K562 (cell line): Measurements from ENCODE around the gene KIFC3. TPM values are rescaled to one million over a fixed set of nuclear protein-coding genes. Genes with fewer than 3 reads are reported as not detected.
A peak's percentile ranks its signal among the peaks of the same experiment; 100 is the strongest.

Experiments
- ATAC-seq: fragments of 200-7000 bp; cut with Tn5 transposase; 3 replicates; pipeline ENCODE4 v1.9.1; 2020; ENCODE audit warnings: moderate library complexity
- BruUV-seq: library from RNA; stranded (reverse); fragments of 400-500 nt; replicated peaks from 2 replicates; lab custom pipeline; 2021; lab: Mats Ljungman, UMichigan
- CTCF ChIA-PET: fragments of 300-600 bp; formaldehyde crosslinking; extraction: SDS; loops from one replicate; lab custom pipeline; 2021; ENCODE audit warnings: low intra/inter-chr PET ratio; lab: Yijun Ruan, JAX
- POLR2A ChIA-PET: fragments of 300-600, 350-650 bp; sonication (Branson Sonifier 250); formaldehyde crosslinking; extraction: SDS; loops from one replicate; lab custom pipeline; 2021; ENCODE audit warnings: antibody characterized with exemption, inconsistent platforms; lab: Yijun Ruan, JAX
- DNase-seq, 4 experiments: peaks; one replicate each; pipeline versions ENCODE4 v3.0.0 to v3.0.0-alpha.2; 2011 to 2018; ENCODE audit warnings: low spot score in 3 of 4, mixed read lengths in 3 of 4; ENCODE audit errors: extremely low read depth in 1 of 4
- FAIRE-seq: peaks from 2 replicates; lab custom pipeline; 2011; peaks lifted over from hg19 to GRCh38; lab: Jason Lieb, UNC
- H2AFZ ChIP-seq: 2 replicates; pipeline ENCODE4 v1.6.0; 2011; ENCODE audit warnings: low read depth, low read length, control low read depth, inconsistent platforms
- H3K27ac ChIP-seq: fragments of 200-600 bp; 3 replicates; pipeline ENCODE4 v1.8.0; 2011; ENCODE audit warnings: low read depth, mild to moderate bottlenecking, control low read depth, inconsistent platforms, low read length, moderate library complexity, mixed read lengths; ENCODE audit errors: extremely low read depth
- H3K27me3 ChIP-seq, 2 experiments: fragments of 300-600 bp in 1 of 2; 2 replicates in 1 of 2; 3 replicates in 1 of 2; pipeline versions ENCODE4 v1.6.0 to v1.8.0; 2011; ENCODE audit warnings: inconsistent platforms in 2 of 2, low read length in 2 of 2, mild to moderate bottlenecking in 1 of 2, mixed read lengths in 1 of 2, moderate library complexity in 1 of 2; ENCODE audit not compliant: control insufficient read depth in 2 of 2, insufficient read depth in 2 of 2
- H3K36me3 ChIP-seq: fragments of 300-600 bp; 3 replicates; pipeline ENCODE4 v1.8.0; 2011; ENCODE audit warnings: mild to moderate bottlenecking, low read length, inconsistent platforms; ENCODE audit not compliant: control insufficient read depth, insufficient read depth
- H3K4me1 ChIP-seq, 2 experiments: fragments of 200-600 bp in 1 of 2; replicated peaks in 1 of 2; 2 replicates in 1 of 2; 3 replicates in 1 of 2; pipeline versions ENCODE4 v1.5.1 to v1.8.0; 2011; ENCODE audit warnings: inconsistent platforms in 2 of 2, low read length in 2 of 2, mild to moderate bottlenecking in 1 of 2, mixed read lengths in 1 of 2, moderate library complexity in 1 of 2; ENCODE audit not compliant: control insufficient read depth in 2 of 2, insufficient read depth in 2 of 2
- H3K4me2 ChIP-seq: 2 replicates; pipeline ENCODE4 v1.6.1; 2011; ENCODE audit warnings: low read length, control low read depth, inconsistent platforms, mixed read lengths; ENCODE audit not compliant: insufficient read depth
- H3K4me3 ChIP-seq: fragments of 200-600 bp; sonication (generic), shearing (Covaris generic); 2 replicates; pipeline ENCODE4 v1.5.1; 2016; ENCODE audit warnings: control low read depth, inconsistent platforms
- H3K79me2 ChIP-seq: fragments of 200-600 bp; 3 replicates; pipeline ENCODE4 v1.8.0; 2011; ENCODE audit warnings: low read length, inconsistent platforms; ENCODE audit not compliant: control insufficient read depth, insufficient read depth
- H3K9ac ChIP-seq, 2 experiments: 2 replicates each; pipeline versions ENCODE4 v1.6.0 to v1.6.1; 2011; ENCODE audit warnings: low read depth in 2 of 2, low read length in 2 of 2, control low read depth in 1 of 2, inconsistent platforms in 1 of 2, mild to moderate bottlenecking in 1 of 2, mixed read lengths in 1 of 2; ENCODE audit not compliant: insufficient read depth in 1 of 2
- H3K9me1 ChIP-seq: one replicate; pipeline ENCODE4 v1.6.0; 2011; ENCODE audit warnings: inconsistent platforms, mild to moderate bottlenecking, low read length, moderate library complexity; ENCODE audit not compliant: control insufficient read depth, insufficient read depth
- H3K9me3 ChIP-seq: replicated peaks from 2 replicates; pipeline ENCODE4 v1.5.1; 2011; ENCODE audit warnings: low read depth, low read length, inconsistent platforms; ENCODE audit not compliant: control insufficient read depth, insufficient read depth
- H4K20me1 ChIP-seq: replicated peaks from 2 replicates; pipeline ENCODE4 v1.6.1; 2011; ENCODE audit warnings: low read length, inconsistent platforms, mixed read lengths; ENCODE audit not compliant: control insufficient read depth, insufficient read depth
- HDAC6 ChIP-seq: IDR thresholded peaks from 2 replicates; pipeline ENCODE4 v1.6.1; 2012; ENCODE audit warnings: low read depth, mild to moderate bottlenecking, control low read depth, inconsistent platforms, low read length, moderate library complexity
- RBM34 ChIP-seq: fragments of 200-400 bp; formaldehyde crosslinking; IDR thresholded peaks from 2 replicates; pipeline ENCODE4 v1.6.1; 2018; ENCODE audit warnings: low read length, borderline replicate concordance; ENCODE audit not compliant: insufficient read depth
- SMAD3 ChIP-seq: fragments of 450-650 bp; formaldehyde crosslinking; conservative IDR thresholded peaks from 2 replicates; pipeline ENCODE4 v1.4.0; 2020; ENCODE audit warnings: mild to moderate bottlenecking
- ZNF121 ChIP-seq: sonication (generic); formaldehyde crosslinking; conservative IDR thresholded peaks from 2 replicates; pipeline ENCODE4 v1.8.0; 2022; ENCODE audit warnings: missing genetic modification reagents
- ZNF584 ChIP-seq: fragments of 200-800 bp; sonication (Bioruptor generic); IDR thresholded peaks from 2 replicates; pipeline ENCODE4 v1.6.1; 2016; ENCODE audit warnings: low read depth, mild to moderate bottlenecking, missing genetic modification characterization, missing compliant biosample characterization
- WGBS: fragments of 100-300 bp; shearing (Covaris generic); methylation state at CpG from one replicate; pipeline ENCODE4 v1.1.6; 2016; ENCODE audit warnings: low coverage, mixed read lengths; ENCODE audit not compliant: insufficient coverage; ENCODE audit errors: missing lambda C conversion rate; 5-methylcytosine and 5-hydroxymethylcytosine counted together
- in situ Hi-C: fragments of 300-500 bp; cut with MboI; formaldehyde crosslinking; loops from 4 replicates; pipeline ENCODE4 v1.15.0; 2018; ENCODE audit warnings: inconsistent platforms, mixed read lengths
- intact Hi-C: fragments of 100-400 bp; cut with micrococcal nuclease; formaldehyde crosslinking; loops from 2 replicates; pipeline ENCODE4 v1.14.2; 2022
- polyA plus RNA-seq, 8 experiments: library from polyadenylated mRNA; depleted of rRNA in 4 of 8; stranded (reverse) in 5 of 8; unstranded in 3 of 8; fragments of >200 nt; fragmentation: Nextera tagmentation in 2 of 8; fragmentation: Illumina TruSeq in 1 of 8; extraction: Ambion mirVana in 2 of 8; extraction: Trizol in 1 of 8; gene quantifications; 2 replicates each; pipeline versions ENCODE4 v1.2.1 to v1.2.3, GENCODE V29; 2011 to 2014; ENCODE audit warnings: inconsistent platforms in 1 of 8, missing spikeins in 1 of 8
- total RNA-seq, 7 experiments: library from RNA; depleted of rRNA in 6 of 7; stranded (reverse); fragments of >200 nt in 6 of 7; fragmentation: Illumina TruSeq in 2 of 7; extraction: Trizol in 2 of 7; gene quantifications; 2 replicates each; pipeline versions ENCODE4 v1.2.1 to v1.2.3, GENCODE V29; 2011 to 2021; ENCODE audit warnings: low replicate concordance in 1 of 7
- TF ChIP-seq, protein P1 (sequence below): fragments of 450-650 bp; formaldehyde crosslinking; IDR thresholded peaks from 2 replicates; pipeline ENCODE4 v1.4.0; 2020; ENCODE audit warnings: mild to moderate bottlenecking, moderate library complexity
- TF ChIP-seq, protein P2 (sequence below): fragments of 450-650 bp; IDR thresholded peaks from 2 replicates; pipeline ENCODE4 v1.7.0; 2016; ENCODE audit warnings: borderline replicate concordance

The KIFC3 gene
- total and polyA plus RNA-seq, 9 of the 15 experiments (the other 6 are each of a cell fraction or from before 2014, with no cell fraction given), result 0.23 to 105 (median 26.2) TPM

GRCh38 chr16:57844416-57845030 lies 42.2 kb upstream of the KIFC3 start:
- no peak for ATAC-seq
- H4K20me1 ChIP-seq, result no peaks in the 10 kb centered on the region
- H3K4me1 ChIP-seq, result no peaks in the 10 kb centered on the region
- no peaks in the 10 kb centered on the region for H3K9me1 ChIP-seq
- H3K9me3 ChIP-seq, result no peaks in the 10 kb centered on the region
- H3K9ac ChIP-seq, result no peak overlapping the region
- H3K79me2 ChIP-seq, result no peaks in the 10 kb centered on the region
- CTCF ChIA-PET, result no interaction called here
- TF ChIP-seq SMAD3 (CRISPR knock-in tag) (no peak), ZNF584 (0 out of 2 replicates have a peak, but pooled peaks have one; percentile 1)
- TF ChIP-seq, all 486 proteins: peak for 1
- H3K27me3 ChIP-seq, result peaks cover 29 to 59% of the 10 kb centered on the region in 2 experiments; a peak in 4 of 5 replicates
- intact Hi-C loops (no loop called here), in situ Hi-C loops (no loop called here)
- no peak overlapping the region for H3K4me3 ChIP-seq
- H3K4me2 ChIP-seq, result no peak overlapping the region
- H3K27ac ChIP-seq, result no peak overlapping the region
- no peaks in the 10 kb centered on the region for H3K36me3 ChIP-seq
- WGBS, result 3% methylated on average over 9 of the region's 10 CpGs
- no TSS peak for BruUV-seq
- FAIRE-seq (no peak), DNase-seq (no peak)
- POLR2A ChIA-PET, result interaction anchor here (0.9 to 1.1 kb wide), 2 partner anchors 15 to 19 kb away, joined by 3 read pairs; no protein-coding TSS in a partner anchor
- no peak overlapping the region for H2AFZ ChIP-seq

DNA sequence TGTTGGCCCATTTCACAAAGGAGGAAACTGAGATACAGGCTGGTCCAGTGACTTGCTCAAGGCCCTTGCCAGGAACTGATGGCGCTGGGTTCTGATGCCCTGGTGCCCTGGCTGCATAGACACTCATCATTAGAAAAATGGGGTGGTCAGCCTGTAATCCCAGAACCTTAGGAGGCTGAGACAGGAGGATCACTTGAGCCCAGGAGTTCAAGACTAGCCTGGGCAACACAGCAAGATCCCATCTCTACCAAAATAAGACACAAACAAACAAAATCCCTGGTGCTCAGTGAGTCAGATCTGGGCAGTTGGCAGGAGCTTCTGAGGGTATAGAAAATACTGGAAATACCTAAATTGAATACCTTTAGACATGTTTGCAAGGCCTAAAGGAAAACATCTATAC lies 41.1 kb upstream of the KIFC3 start:
- Histone ChIP-seq H3K79me2 (no peaks in the 10 kb centered on the region), H3K9ac (no peak overlapping the region), H2AFZ (no peak overlapping the region), H3K36me3 (no peaks in the 10 kb centered on the region), H3K4me2 (no peak overlapping the region), H3K9me1 (no peaks in the 10 kb centered on the region), H3K4me1 (no peaks in the 10 kb centered on the region), H3K27ac (no peak overlapping the region), H3K9me3 (no peaks in the 10 kb centered on the region; the same call in 1 of the 2 replicates), H3K4me3 (no peak overlapping the region), H4K20me1 (no peaks in the 10 kb centered on the region), H3K27me3 (peaks cover 32 to 66% of the 10 kb centered on the region in 2 experiments; a peak in 4 of 5 replicates)
- BruUV-seq, result no TSS peak
- in situ Hi-C loops (no loop called here), intact Hi-C loops (no loop called here)
- CTCF ChIA-PET, result no interaction called here
- POLR2A ChIA-PET, result no interaction called here
- 0% methylated on average over 1 of the region's 1 CpG for WGBS
- no peak for FAIRE-seq
- TF ChIP-seq ZNF121 (CRISPR knock-in tag), result peak; percentile 42; the same call in 1 of the 2 replicates
- TF ChIP-seq HDAC6, result no peak
- TF ChIP-seq, protein P1, sequence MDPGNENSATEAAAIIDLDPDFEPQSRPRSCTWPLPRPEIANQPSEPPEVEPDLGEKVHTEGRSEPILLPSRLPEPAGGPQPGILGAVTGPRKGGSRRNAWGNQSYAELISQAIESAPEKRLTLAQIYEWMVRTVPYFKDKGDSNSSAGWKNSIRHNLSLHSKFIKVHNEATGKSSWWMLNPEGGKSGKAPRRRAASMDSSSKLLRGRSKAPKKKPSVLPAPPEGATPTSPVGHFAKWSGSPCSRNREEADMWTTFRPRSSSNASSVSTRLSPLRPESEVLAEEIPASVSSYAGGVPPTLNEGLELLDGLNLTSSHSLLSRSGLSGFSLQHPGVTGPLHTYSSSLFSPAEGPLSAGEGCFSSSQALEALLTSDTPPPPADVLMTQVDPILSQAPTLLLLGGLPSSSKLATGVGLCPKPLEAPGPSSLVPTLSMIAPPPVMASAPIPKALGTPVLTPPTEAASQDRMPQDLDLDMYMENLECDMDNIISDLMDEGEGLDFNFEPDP (CRISPR knock-in tag), result no peak
- TF ChIP-seq RBM34, result no peak
- TF ChIP-seq, protein P2, sequence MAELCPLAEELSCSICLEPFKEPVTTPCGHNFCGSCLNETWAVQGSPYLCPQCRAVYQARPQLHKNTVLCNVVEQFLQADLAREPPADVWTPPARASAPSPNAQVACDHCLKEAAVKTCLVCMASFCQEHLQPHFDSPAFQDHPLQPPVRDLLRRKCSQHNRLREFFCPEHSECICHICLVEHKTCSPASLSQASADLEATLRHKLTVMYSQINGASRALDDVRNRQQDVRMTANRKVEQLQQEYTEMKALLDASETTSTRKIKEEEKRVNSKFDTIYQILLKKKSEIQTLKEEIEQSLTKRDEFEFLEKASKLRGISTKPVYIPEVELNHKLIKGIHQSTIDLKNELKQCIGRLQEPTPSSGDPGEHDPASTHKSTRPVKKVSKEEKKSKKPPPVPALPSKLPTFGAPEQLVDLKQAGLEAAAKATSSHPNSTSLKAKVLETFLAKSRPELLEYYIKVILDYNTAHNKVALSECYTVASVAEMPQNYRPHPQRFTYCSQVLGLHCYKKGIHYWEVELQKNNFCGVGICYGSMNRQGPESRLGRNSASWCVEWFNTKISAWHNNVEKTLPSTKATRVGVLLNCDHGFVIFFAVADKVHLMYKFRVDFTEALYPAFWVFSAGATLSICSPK, result no peak
- DNase-seq, result no peak
- ATAC-seq, result no peak
